Chondrocyte (in vitro differentiated cells): ENCODE results near the gene COL6A2. TPM values are rescaled to one million over a fixed set of nuclear protein-coding genes. Genes with fewer than 3 reads are reported as not detected.
"Not testable (repeated sequence)": the region's sequence is repeated elsewhere in the genome, so short reads cannot be mapped to it uniquely, and the experiment has no call there.

Experiments
- DNase-seq: peaks from one replicate; pipeline ENCODE4 v3.0.0; 2021; ENCODE audit warnings: mixed read lengths, low spot score
- H3K27ac Mint-ChIP-seq: one replicate; pipeline ENCODE4 v1.8.0; 2021; ENCODE audit warnings: mild to moderate bottlenecking, moderate library complexity, mixed read lengths; ENCODE audit not compliant: unreplicated experiment
- H3K27me3 Mint-ChIP-seq: 2 replicates; pipeline ENCODE4 v1.8.0; 2021; ENCODE audit warnings: low read depth, mixed read lengths
- H3K36me3 Mint-ChIP-seq: 2 replicates; pipeline ENCODE4 v1.8.0; 2021; ENCODE audit warnings: low read depth, mixed read lengths
- H3K4me1 Mint-ChIP-seq: 2 replicates; pipeline ENCODE4 v1.8.0; 2021; ENCODE audit warnings: low read depth, mild to moderate bottlenecking, mixed read lengths
- H3K4me3 Mint-ChIP-seq: one replicate; pipeline ENCODE4 v1.8.0; 2021; ENCODE audit warnings: mild to moderate bottlenecking, moderate library complexity, mixed read lengths; ENCODE audit not compliant: unreplicated experiment
- H3K9me3 Mint-ChIP-seq: 2 replicates; pipeline ENCODE4 v1.8.0; 2021; ENCODE audit warnings: low read depth, mixed read lengths
- total RNA-seq: library from RNA; stranded (reverse); gene quantifications from 3 replicates; pipeline ENCODE4 v1.2.1, GENCODE V29; 2021
- TF ChIP-seq, protein P1 (sequence below): fragments of 200-600 bp; sonication (generic); IDR thresholded peaks from 2 replicates; pipeline ENCODE4 v1.5.0; 2021; ENCODE audit warnings: antibody characterized with exemption, mild to moderate bottlenecking, moderate library complexity

COL6A2 gene
- total RNA-seq, 1 donor from 2014 or later = 1,646 TPM

DNA sequence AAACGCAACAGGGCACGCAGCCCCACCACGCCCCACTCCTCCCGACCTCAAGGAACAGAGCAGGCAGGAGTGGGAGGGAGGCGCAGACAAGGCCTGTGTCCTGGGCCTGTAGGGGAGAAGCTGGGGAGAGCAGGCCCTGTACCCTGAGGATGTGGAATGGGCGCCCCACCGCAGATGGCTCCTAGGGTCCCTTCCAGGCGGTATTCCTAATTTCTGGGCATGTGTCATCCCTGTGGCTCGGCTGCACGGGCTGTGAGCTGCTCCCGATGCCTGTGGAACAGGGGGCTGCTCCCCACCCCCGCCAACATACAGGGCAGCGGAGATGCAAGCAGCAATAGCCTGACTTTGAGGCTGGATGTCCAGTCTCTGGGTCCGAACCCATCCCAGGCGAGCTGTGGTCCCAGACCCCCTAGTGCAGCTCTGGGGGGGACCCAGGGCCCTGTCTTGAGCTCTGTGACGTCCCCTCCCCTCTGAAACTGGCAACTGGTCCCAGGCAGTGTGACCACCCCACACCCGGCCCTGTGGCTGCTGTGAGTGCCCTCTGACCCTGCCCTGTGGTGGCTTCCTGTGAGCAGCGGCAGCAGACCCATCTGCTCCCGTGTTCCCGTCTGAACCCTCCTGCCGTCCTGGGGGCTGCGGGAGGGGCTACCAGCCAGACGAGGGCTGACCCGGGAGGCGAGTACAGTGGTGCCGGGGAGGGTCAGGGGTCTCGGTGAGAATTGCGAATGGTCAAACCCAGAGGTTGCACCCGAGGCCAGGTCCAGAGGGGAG is 13.9 kb upstream of the COL6A2 start:
- Mint-ChIP-seq H3K4me3 (no peak overlapping the region), H3K27ac (no peak overlapping the region), H3K9me3 (peaks cover 26% of the 10 kb centered on the region), H3K27me3 (no peaks in the 10 kb centered on the region), H3K36me3 (peaks cover 2% of the 10 kb centered on the region), H3K4me1 (peaks cover 18% of the 10 kb centered on the region)
- TF ChIP-seq, protein P1, sequence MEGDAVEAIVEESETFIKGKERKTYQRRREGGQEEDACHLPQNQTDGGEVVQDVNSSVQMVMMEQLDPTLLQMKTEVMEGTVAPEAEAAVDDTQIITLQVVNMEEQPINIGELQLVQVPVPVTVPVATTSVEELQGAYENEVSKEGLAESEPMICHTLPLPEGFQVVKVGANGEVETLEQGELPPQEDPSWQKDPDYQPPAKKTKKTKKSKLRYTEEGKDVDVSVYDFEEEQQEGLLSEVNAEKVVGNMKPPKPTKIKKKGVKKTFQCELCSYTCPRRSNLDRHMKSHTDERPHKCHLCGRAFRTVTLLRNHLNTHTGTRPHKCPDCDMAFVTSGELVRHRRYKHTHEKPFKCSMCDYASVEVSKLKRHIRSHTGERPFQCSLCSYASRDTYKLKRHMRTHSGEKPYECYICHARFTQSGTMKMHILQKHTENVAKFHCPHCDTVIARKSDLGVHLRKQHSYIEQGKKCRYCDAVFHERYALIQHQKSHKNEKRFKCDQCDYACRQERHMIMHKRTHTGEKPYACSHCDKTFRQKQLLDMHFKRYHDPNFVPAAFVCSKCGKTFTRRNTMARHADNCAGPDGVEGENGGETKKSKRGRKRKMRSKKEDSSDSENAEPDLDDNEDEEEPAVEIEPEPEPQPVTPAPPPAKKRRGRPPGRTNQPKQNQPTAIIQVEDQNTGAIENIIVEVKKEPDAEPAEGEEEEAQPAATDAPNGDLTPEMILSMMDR = no peak
- no peak for DNase-seq

DNA sequence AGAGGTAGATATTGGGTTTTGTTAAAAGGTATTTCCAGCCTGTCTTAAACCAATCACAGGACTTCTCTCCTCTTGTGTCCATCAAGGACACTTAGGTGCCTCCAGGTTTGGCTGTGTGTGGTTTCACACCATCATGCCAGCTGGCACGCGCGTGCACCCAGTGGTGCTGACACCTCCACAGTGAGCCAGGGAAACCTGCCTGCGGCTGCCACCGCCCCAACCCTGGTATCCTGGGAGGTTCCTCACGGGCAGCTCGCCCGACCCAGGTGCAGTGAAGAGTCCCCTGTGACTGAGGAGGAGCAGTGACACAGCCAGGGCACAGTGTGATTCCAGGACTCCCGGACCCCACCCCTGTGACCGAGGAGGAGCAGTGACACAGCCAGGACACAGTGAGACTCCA is 13.2 kb upstream of the COL6A2 start:
- Mint-ChIP-seq H3K4me3 (no peak overlapping the region), H3K27ac (no peak overlapping the region), H3K36me3 (peaks cover 2% of the 10 kb centered on the region), H3K9me3 (peaks cover 31% of the 10 kb centered on the region), H3K27me3 (no peaks in the 10 kb centered on the region), H3K4me1 (peaks cover 11% of the 10 kb centered on the region)
- no peak for DNase-seq
- TF ChIP-seq, protein P1 = no peak

DNA sequence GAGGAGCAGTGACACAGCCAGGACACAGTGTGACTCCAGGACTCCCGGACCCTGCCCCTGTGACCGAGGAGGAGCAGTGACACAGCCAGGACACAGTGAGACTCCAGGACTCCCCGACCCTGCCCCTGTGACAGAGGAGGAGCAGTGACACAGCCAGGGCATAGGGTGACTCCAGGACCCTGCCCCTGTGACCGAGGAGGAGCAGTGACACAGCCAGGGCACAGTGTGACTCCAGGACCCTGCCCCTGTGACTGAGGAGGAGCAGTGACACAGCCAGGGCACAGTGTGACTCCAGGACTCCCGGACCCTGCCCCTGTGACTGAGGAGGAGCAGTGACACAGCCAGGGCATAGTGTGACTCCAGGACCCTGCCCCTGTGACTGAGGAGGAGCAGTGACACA is 12.7 kb upstream of the COL6A2 start:
- peaks cover 32% of the 10 kb centered on the region for H3K9me3 Mint-ChIP-seq
- not testable (repeated sequence) for H3K27ac Mint-ChIP-seq, H3K4me1 Mint-ChIP-seq, DNase-seq, H3K27me3 Mint-ChIP-seq, H3K36me3 Mint-ChIP-seq, H3K4me3 Mint-ChIP-seq

DNA sequence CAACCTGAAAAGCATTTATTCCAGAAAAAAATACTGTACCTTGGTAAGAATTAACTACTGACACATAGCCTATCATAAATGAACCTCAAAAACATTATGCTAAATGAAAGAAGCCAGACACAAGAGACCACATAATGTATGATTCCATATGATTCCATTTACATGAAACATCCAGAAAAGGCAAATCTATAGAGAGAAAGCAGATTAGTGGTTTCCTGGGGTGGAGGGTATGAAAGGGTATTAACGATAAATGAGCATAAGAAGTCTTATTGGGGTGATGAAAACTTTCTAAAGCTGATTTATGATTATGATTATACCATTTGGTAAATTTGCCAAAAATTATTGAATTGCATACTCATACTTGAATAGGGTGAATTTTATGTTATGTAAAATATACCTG is 10.3 kb upstream of the COL6A2 start:
- TF ChIP-seq, protein P1 = no peak
- H3K4me1 Mint-ChIP-seq = peaks cover 17% of the 10 kb centered on the region
- peaks cover 2% of the 10 kb centered on the region for H3K36me3 Mint-ChIP-seq
- H3K4me3 Mint-ChIP-seq = no peak overlapping the region
- H3K9me3 Mint-ChIP-seq = peaks cover 36% of the 10 kb centered on the region
- H3K27ac Mint-ChIP-seq = no peak overlapping the region
- no peaks in the 10 kb centered on the region for H3K27me3 Mint-ChIP-seq
- DNase-seq = no peak

DNA sequence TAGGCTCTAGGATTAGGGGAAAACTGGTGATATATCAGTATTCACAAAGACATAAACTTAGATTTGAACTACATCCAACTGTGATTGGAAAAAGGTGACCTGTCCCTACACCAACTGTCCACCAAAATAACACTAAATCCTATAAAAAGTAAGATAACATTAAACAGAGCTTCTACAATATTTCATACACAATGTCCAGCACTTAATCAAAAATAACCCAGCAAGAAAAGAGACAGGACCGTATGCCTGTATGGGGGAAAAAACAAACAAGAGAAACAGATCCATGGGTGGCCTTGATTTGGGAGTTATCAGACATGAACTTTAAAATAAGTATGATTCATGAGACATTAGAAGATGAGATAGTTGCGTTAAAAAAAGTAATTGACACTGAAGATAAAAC is 9.7 kb upstream of the COL6A2 start:
- DNase-seq = no peak
- Mint-ChIP-seq H3K9me3 (peaks cover 36% of the 10 kb centered on the region), H3K27ac (no peak overlapping the region), H3K36me3 (peaks cover 2% of the 10 kb centered on the region), H3K4me1 (peaks cover 20% of the 10 kb centered on the region), H3K27me3 (no peaks in the 10 kb centered on the region), H3K4me3 (no peak overlapping the region)
- TF ChIP-seq, protein P1 = no peak

DNA sequence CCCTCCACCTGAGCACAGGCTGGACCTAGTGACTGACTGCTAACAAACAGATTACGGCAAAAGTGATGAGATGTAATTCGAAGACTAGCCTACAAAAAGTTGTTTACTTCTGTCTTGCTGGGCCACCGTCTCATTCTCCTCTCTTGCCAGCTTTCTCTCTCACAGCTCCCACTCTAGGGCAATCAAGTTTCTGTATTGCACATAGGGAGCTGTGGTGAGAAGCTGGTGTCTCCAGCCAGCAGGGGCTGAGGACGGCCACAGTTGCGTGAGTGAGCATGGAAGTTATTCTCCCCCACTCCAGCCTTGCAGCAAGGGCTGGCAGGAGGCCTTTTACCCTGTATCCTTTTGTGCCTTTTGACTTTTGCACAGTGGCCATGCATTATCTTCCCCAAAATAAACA is 8.6 kb upstream of the COL6A2 start:
- DNase-seq = no peak
- H3K4me3 Mint-ChIP-seq = no peak overlapping the region
- TF ChIP-seq, protein P1 = no peak
- no peaks in the 10 kb centered on the region for H3K27me3 Mint-ChIP-seq
- H3K36me3 Mint-ChIP-seq = peaks cover 2% of the 10 kb centered on the region
- peaks cover 20% of the 10 kb centered on the region for H3K4me1 Mint-ChIP-seq
- peaks cover 36% of the 10 kb centered on the region for H3K9me3 Mint-ChIP-seq
- H3K27ac Mint-ChIP-seq = no peak overlapping the region
